ENCODE results near the gene KRTAP9-1. TPM values are rescaled to one million over a fixed set of nuclear protein-coding genes. Genes with fewer than 3 reads are reported as not detected.

Gene KRTAP9-1
- total RNA-seq, 4 donors from 2014 or later, result not detected

Small RNAs within 50 kb of the gene (small RNA-seq; reads per million reads assigned to genes)
- not detected for gene KRTAP4-17P

Other genes starting within 250 kb of the KRTAP9-1 start
- gene KRT39, start 222.9 kb upstream of the KRTAP9-1 start, total RNA-seq, result not detected
- not detected for gene KRT40, start 205.6 kb upstream of the KRTAP9-1 start, total RNA-seq
- gene KRTAP3-3, start 195.7 kb upstream of the KRTAP9-1 start, total RNA-seq, result not detected
- gene KRTAP3-2, start 190.0 kb upstream of the KRTAP9-1 start, total RNA-seq, result not detected
- not detected for gene KRTAP3-1, start 180.8 kb upstream of the KRTAP9-1 start, total RNA-seq
- gene KRTAP1-5, start 162.7 kb upstream of the KRTAP9-1 start, total RNA-seq, result under 1 TPM in 1 of 4 donors, not detected in 3; 0.60 TPM
- not detected for gene KRTAP1-4, start 159.7 kb upstream of the KRTAP9-1 start, total RNA-seq
- gene KRTAP1-3, start 155.0 kb upstream of the KRTAP9-1 start, total RNA-seq, result not detected
- not detected for gene KRTAP1-1, start 148.4 kb upstream of the KRTAP9-1 start, total RNA-seq
- not detected for gene KRTAP2-1, start 142.6 kb upstream of the KRTAP9-1 start, total RNA-seq
- gene KRTAP2-2, start 134.7 kb upstream of the KRTAP9-1 start, total RNA-seq, result not detected
- gene KRTAP2-3, start 129.8 kb upstream of the KRTAP9-1 start, total RNA-seq, result not detected
- not detected for gene KRTAP2-4, start 124.0 kb upstream of the KRTAP9-1 start, total RNA-seq
- not detected for gene KRTAP4-7, start 105.7 kb upstream of the KRTAP9-1 start, total RNA-seq
- gene KRTAP4-8, start 91.7 kb upstream of the KRTAP9-1 start, total RNA-seq, result not detected
- gene KRTAP4-16, start 87.7 kb upstream of the KRTAP9-1 start, total RNA-seq, result not detected
- gene KRTAP4-9, start 84.5 kb upstream of the KRTAP9-1 start, total RNA-seq, result not detected
- gene KRTAP4-11, start 71.5 kb upstream of the KRTAP9-1 start, total RNA-seq, result not detected
- not detected for gene KRTAP4-12, start 65.7 kb upstream of the KRTAP9-1 start, total RNA-seq
- gene KRTAP4-6, start 49.3 kb upstream of the KRTAP9-1 start, total RNA-seq, result not detected
- not detected for gene KRTAP4-5, start 40.1 kb upstream of the KRTAP9-1 start, total RNA-seq
- gene KRTAP4-4, start 29.1 kb upstream of the KRTAP9-1 start, total RNA-seq, result not detected
- gene KRTAP4-3, start 21.7 kb upstream of the KRTAP9-1 start, total RNA-seq, result not detected
- not detected for gene KRTAP4-2, start 11.7 kb upstream of the KRTAP9-1 start, total RNA-seq
- gene KRTAP4-1, start 5.0 kb upstream of the KRTAP9-1 start, total RNA-seq, result not detected
- gene KRTAP9-2, start 36.8 kb downstream of the KRTAP9-1 start, total RNA-seq, result not detected
- gene KRTAP9-3, start 42.6 kb downstream of the KRTAP9-1 start, total RNA-seq, result not detected
- gene KRTAP9-8, start 48.1 kb downstream of the KRTAP9-1 start, total RNA-seq, result not detected
- gene KRTAP9-4, start 59.8 kb downstream of the KRTAP9-1 start, total RNA-seq, result not detected
- gene KRTAP9-9, start 65.5 kb downstream of the KRTAP9-1 start, total RNA-seq, result not detected
- gene KRTAP9-6, start 75.5 kb downstream of the KRTAP9-1 start, total RNA-seq, result not detected
- gene KRTAP9-7, start 85.8 kb downstream of the KRTAP9-1 start, total RNA-seq, result not detected
- gene KRTAP29-1, start 113.0 kb downstream of the KRTAP9-1 start, total RNA-seq, result not detected
- gene KRTAP16-1, start 119.4 kb downstream of the KRTAP9-1 start, total RNA-seq, result not detected
- gene KRTAP17-1, start 125.8 kb downstream of the KRTAP9-1 start, total RNA-seq, result not detected
- not detected for gene KRT33A, start 160.9 kb downstream of the KRTAP9-1 start, total RNA-seq
- not detected for gene KRT33B, start 179.9 kb downstream of the KRTAP9-1 start, total RNA-seq
- not detected for gene KRT34, start 192.4 kb downstream of the KRTAP9-1 start, total RNA-seq
- gene KRT31, start 207.7 kb downstream of the KRTAP9-1 start, total RNA-seq, result not detected
- not detected for gene KRT37, start 234.7 kb downstream of the KRTAP9-1 start, total RNA-seq

Data from tibial nerve (tissue), 4 donors.